GM19438 (cell line): ENCODE data around the gene PAX4.

Source experiments
- ATAC-seq: cut with Tn5 transposase; IDR thresholded peaks from one replicate; pipeline ENCODE4 v1.9.1; 2021; ENCODE audit warnings: low read depth; ENCODE audit not compliant: unreplicated experiment

PAX4 gene

GRCh38 chr7:127618042-127618441 lies at the start of gene PAX4:
Gene PAX4, minus strand, starts transcription at chr7:127618142. Its CDS starts 2,214 bp downstream, at chr7:127615928.
- ATAC-seq: no peak

DNA sequence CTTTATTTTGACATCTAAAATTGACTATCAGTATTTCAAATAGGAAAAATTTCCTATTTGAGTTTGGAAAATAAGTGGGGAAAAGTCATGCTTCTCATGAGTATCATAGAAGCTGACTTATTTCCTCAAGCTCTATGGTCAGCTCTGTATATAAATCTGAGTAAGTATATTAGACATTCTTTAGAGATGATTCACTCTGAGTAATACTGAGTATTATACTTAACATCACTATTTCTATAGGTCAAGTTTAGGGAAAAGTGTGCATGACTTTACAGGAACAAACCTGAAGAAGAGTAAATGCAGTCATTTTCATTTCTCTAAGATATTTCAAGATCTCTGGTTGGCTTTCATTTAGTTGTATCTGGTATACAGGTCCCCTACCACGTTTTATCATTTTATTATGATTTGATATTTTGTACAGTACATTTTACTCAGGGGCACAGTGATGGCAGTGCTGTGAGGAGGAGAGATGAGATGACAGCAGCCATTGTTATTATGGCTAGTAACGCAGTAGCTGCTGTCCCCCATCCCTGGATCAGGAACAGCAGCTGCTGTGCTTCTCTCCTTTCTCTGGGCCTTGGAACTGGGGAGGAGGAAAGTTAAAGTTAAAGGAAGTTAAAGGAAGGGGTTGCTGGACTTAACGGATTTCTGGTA lies 49.2 kb upstream of the PAX4 start:
- no peak for ATAC-seq

GRCh38 chr7:127666602-127667001 lies 48.7 kb upstream of the PAX4 start:
- ATAC-seq: no peak

GRCh38 chr7:127665922-127666321 lies 48.0 kb upstream of the PAX4 start:
- no peak for ATAC-seq

- ATAC-seq: no peak
Measured at GRCh38 chr7:127658970-127659630, 41.2 kb upstream of the PAX4 start.

DNA sequence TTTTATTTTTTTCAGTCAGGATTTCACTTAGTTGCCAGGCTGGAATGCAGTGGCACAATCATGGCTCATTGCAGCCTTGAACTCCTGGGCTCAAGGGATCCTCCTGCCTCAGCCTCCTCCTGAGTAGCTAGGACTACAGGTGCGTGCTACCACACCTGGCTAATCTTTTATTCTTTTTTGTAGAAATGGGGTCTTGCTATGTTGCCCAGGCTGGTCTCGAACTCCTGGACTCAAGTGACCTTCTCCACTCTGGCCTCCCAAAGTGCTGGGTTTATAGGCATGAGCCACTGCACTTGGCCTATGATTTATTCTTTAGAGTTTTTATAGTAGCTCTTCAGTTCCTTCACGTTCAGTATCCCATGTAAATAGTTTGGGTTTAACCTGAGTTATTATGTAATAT lies 39.6 kb upstream of the PAX4 start:
- no peak for ATAC-seq

- ATAC-seq: no peak
Measured at GRCh38 chr7:127655720-127656119, 37.8 kb upstream of the PAX4 start.

GRCh38 chr7:127654404-127655394 lies 36.8 kb upstream of the PAX4 start:
- ATAC-seq: no peak

GRCh38 chr7:127653396-127653795 lies 35.5 kb upstream of the PAX4 start:
- no peak for ATAC-seq

GRCh38 chr7:127652333-127653248 lies 34.6 kb upstream of the PAX4 start:
- ATAC-seq: peak; percentile 16

- peak; percentile 95 for ATAC-seq
Measured at GRCh38 chr7:127651556-127652332, 33.8 kb upstream of the PAX4 start, which contains the start of gene SND1. Gene SND1, plus strand, starts transcription at chr7:127652194. Its CDS starts 180 bp downstream, at chr7:127652374.

- peak; percentile 1 for ATAC-seq
Measured at GRCh38 chr7:127650847-127651555, 33.1 kb upstream of the PAX4 start.

GRCh38 chr7:127648986-127649385 lies 31.0 kb upstream of the PAX4 start:
- no peak for ATAC-seq

DNA sequence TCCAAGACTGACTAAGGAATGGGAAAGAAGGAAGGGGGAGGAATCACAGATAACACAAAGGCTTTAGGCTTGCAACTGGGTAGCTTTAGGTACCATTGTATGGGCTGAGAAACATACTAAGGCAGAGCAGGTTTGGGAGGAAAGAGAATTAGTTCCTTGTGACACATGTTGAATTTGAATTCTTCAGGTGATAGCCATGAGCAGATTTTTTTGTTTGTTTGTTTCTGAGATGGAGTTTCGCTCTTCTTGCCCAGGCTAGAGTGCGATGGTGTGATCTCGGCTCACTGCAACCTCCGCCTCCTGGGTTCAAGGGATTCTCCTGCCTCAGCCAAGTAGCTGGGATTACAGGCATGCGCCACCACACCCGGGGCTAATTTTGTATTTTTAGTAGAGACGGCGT lies 29.7 kb upstream of the PAX4 start:
- ATAC-seq: no peak

- ATAC-seq: no peak
Measured at GRCh38 chr7:127644484-127644883, 26.5 kb upstream of the PAX4 start.

- no peak for ATAC-seq
Measured at GRCh38 chr7:127638197-127638596, 20.3 kb upstream of the PAX4 start.

- no peak for ATAC-seq
Measured at GRCh38 chr7:127635659-127636285, 17.8 kb upstream of the PAX4 start.

- ATAC-seq: no peak
Measured at GRCh38 chr7:127632276-127632910, 14.5 kb upstream of the PAX4 start.
